ENCODE results near the gene CCDC27. TPM values are rescaled to one million over a fixed set of nuclear protein-coding genes. Genes with fewer than 3 reads are reported as not detected.

Gene CCDC27
- total RNA-seq: not detected in 2 replicates

GRCh38 chr1:3752400-3752945, at the start of gene CCDC27:
CCDC27 (plus strand) TSS chr1:3752450; CDS start chr1:3752482, 32 bp downstream.
- no peak within 1 kb of the TSS for H3K27ac Mint-ChIP-seq
- no peaks in the 10 kb centered on the region for H3K27me3 Mint-ChIP-seq
- intact Hi-C loops (cut with micrococcal nuclease): no loop called here
- H3K4me1 Mint-ChIP-seq: peaks cover 9% of the 10 kb centered on the region
- no peak for DNase-seq
- H3K4me3 Mint-ChIP-seq: no peak within 1 kb of the TSS
- H3K36me3 Mint-ChIP-seq (ENCODE audit: low read depth): no peaks in the 10 kb centered on the region
- H3K9me3 Mint-ChIP-seq: no peaks in the 10 kb centered on the region

DNA sequence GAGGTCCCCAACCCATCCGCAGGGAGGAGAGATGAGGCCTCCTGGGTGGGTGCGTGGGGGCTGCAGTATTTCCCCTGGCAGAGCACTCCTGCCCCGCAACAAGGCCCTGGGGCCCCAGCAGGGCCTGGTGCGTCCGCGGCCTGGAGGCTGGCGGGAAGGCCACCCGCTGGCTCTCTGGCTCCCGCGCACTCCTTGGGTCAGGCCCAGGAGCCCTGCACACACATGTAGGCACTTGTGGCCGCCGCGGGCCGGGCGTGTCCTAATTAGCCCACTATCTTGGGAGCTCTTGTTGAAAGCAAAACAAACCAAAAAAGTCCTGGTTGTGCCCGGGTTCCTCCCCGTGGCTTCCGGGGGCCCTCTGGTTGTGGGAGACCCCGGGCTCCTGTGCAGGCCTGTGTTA, 49.7 kb upstream of the CCDC27 start:
- Mint-ChIP-seq H3K27ac (no peak overlapping the region), H3K4me3 (no peak overlapping the region), H3K9me3 (no peaks in the 10 kb centered on the region), H3K4me1 (no peaks in the 10 kb centered on the region), H3K27me3 (no peaks in the 10 kb centered on the region), H3K36me3 (ENCODE audit: low read depth) (no peaks in the 10 kb centered on the region)
- intact Hi-C loops (cut with micrococcal nuclease): no loop called here
- DNase-seq: no peak

DNA sequence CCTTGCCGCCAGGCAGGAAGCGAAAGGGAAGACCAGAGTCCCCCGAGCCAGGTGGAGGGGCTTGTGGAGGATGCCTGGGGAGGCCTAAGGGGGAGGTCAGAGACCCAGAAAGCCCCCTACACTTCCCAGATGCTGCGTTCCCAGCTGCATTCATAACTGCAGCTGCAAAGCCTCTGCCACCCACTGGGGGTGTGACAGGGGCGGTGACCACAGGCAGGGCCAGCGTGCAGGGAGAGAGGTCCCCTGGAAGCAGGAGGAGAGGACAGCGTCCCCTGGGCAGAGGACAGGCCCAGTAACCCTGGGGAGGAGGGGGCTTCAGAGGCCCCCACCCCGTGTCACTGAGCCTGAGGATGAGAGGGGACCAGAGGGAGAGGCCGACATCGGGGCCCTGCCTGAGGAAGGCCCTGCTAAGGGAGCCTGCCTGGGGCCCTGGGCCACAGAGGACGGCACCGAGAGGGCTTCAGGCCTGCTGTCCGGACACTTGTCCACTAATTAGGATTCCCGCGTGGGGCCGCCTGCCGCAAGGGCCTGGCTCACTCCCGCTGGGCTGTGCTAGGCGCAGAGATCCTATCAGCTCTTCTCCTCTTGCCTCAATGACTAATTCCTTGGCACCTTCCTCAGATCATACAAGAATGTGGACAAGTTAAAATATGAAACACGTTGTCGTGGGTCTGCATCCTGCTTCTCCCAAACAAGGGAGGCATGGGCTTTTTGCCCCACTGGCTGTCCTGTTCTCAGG, 49.1 kb upstream of the CCDC27 start:
- no peaks in the 10 kb centered on the region for H3K27me3 Mint-ChIP-seq
- H3K36me3 Mint-ChIP-seq (ENCODE audit: low read depth): no peaks in the 10 kb centered on the region
- no peak overlapping the region for H3K27ac Mint-ChIP-seq
- intact Hi-C loops (cut with micrococcal nuclease): no loop called here
- H3K4me1 Mint-ChIP-seq: no peaks in the 10 kb centered on the region
- H3K9me3 Mint-ChIP-seq: no peaks in the 10 kb centered on the region
- H3K4me3 Mint-ChIP-seq: no peak overlapping the region
- DNase-seq: no peak

- intact Hi-C loops (cut with micrococcal nuclease): no loop called here
- H3K27me3 Mint-ChIP-seq: no peaks in the 10 kb centered on the region
- no peak overlapping the region for H3K27ac Mint-ChIP-seq
- DNase-seq: no peak
- H3K4me3 Mint-ChIP-seq: no peak overlapping the region
- no peaks in the 10 kb centered on the region for H3K4me1 Mint-ChIP-seq
- no peaks in the 10 kb centered on the region for H3K9me3 Mint-ChIP-seq
- no peaks in the 10 kb centered on the region for H3K36me3 Mint-ChIP-seq (ENCODE audit: low read depth)
Measured at GRCh38 chr1:3703786-3704371, 48.4 kb upstream of the CCDC27 start.

- no peaks in the 10 kb centered on the region for H3K27me3 Mint-ChIP-seq
- no peak for DNase-seq
- H3K27ac Mint-ChIP-seq: no peak overlapping the region
- no peaks in the 10 kb centered on the region for H3K36me3 Mint-ChIP-seq (ENCODE audit: low read depth)
- H3K9me3 Mint-ChIP-seq: no peaks in the 10 kb centered on the region
- intact Hi-C loops (cut with micrococcal nuclease): no loop called here
- H3K4me3 Mint-ChIP-seq: no peak overlapping the region
- no peaks in the 10 kb centered on the region for H3K4me1 Mint-ChIP-seq
Measured at GRCh38 chr1:3705341-3705950, 46.8 kb upstream of the CCDC27 start.

GRCh38 chr1:3706651-3707297, 45.5 kb upstream of the CCDC27 start:
- Mint-ChIP-seq H3K27ac (no peak overlapping the region), H3K9me3 (no peaks in the 10 kb centered on the region), H3K36me3 (ENCODE audit: low read depth) (no peaks in the 10 kb centered on the region), H3K4me3 (no peak overlapping the region), H3K27me3 (no peaks in the 10 kb centered on the region), H3K4me1 (no peaks in the 10 kb centered on the region)
- intact Hi-C loops (cut with micrococcal nuclease): no loop called here
- DNase-seq: no peak

DNA sequence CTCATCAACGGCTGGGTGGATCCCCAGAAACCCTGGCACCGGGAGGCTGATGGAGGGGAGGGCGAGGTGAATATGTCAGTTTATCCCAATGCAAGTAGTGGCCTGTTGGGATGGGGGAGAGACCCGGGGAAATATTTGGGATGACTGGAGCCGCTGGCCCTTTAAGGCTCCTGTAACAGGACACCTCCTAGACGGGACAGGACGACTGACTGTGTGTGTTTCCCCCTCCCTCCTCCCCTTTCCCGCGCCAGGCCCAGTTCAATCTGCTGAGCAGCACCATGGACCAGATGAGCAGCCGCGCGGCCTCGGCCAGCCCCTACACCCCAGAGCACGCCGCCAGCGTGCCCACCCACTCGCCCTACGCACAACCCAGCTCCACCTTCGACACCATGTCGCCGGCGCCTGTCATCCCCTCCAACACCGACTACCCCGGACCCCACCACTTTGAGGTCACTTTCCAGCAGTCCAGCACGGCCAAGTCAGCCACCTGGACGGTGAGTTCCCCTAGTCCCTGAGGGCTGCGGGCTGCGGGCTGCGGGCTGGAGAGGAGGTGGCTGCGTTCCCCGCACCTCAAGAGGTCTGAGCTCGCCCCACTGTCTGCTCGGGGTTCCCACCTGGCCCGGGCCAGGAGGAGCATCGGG, 44.8 kb upstream of the CCDC27 start:
- Mint-ChIP-seq H3K36me3 (ENCODE audit: low read depth) (no peaks in the 10 kb centered on the region), H3K27ac (no peak overlapping the region)

GRCh38 chr1:3707939-3708328, 44.3 kb upstream of the CCDC27 start:
- H3K4me3 Mint-ChIP-seq: no peak overlapping the region

More for the DNA sequence above, 44.8 kb upstream of the CCDC27 start:
- H3K27me3 Mint-ChIP-seq: no peaks in the 10 kb centered on the region
- no peaks in the 10 kb centered on the region for H3K4me1 Mint-ChIP-seq
- no peaks in the 10 kb centered on the region for H3K9me3 Mint-ChIP-seq
- intact Hi-C loops (cut with micrococcal nuclease): no loop called here
- DNase-seq: no peak
- H3K4me3 Mint-ChIP-seq: no peak overlapping the region

DNA sequence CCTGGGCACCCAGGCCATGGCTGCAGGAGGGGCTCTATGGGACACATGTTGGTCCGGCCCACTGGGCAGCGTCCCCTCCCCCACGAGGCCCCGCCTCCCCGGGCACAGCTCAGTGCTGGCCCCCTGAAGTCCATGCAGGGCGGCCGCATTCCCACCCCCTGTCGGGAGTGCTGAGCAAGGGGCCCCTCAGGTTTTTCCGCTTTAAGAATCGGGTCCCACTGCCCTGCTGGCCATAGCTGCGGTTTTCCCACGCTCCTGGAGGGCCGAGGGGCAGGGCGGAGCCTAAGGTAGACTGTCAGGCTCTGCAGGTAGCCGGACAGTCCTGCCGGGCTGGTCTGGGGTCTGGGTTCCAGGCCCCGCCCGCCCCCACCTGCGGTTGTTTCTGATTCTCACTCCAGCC, 43.5 kb upstream of the CCDC27 start:
- H3K4me3 Mint-ChIP-seq: no peak overlapping the region
- intact Hi-C loops (cut with micrococcal nuclease): no loop called here
- H3K9me3 Mint-ChIP-seq: no peaks in the 10 kb centered on the region
- H3K36me3 Mint-ChIP-seq (ENCODE audit: low read depth): no peaks in the 10 kb centered on the region
- no peak for DNase-seq
- no peak overlapping the region for H3K27ac Mint-ChIP-seq
- H3K4me1 Mint-ChIP-seq: no peaks in the 10 kb centered on the region
- no peaks in the 10 kb centered on the region for H3K27me3 Mint-ChIP-seq

More at GRCh38 chr1:3707939-3708328, 44.3 kb upstream of the CCDC27 start:
- no peaks in the 10 kb centered on the region for H3K36me3 Mint-ChIP-seq (ENCODE audit: low read depth)
- H3K27ac Mint-ChIP-seq: no peak overlapping the region
- H3K27me3 Mint-ChIP-seq: no peaks in the 10 kb centered on the region
- no peaks in the 10 kb centered on the region for H3K9me3 Mint-ChIP-seq
- no peak for DNase-seq
- intact Hi-C loops (cut with micrococcal nuclease): no loop called here
- H3K4me1 Mint-ChIP-seq: no peaks in the 10 kb centered on the region

DNA sequence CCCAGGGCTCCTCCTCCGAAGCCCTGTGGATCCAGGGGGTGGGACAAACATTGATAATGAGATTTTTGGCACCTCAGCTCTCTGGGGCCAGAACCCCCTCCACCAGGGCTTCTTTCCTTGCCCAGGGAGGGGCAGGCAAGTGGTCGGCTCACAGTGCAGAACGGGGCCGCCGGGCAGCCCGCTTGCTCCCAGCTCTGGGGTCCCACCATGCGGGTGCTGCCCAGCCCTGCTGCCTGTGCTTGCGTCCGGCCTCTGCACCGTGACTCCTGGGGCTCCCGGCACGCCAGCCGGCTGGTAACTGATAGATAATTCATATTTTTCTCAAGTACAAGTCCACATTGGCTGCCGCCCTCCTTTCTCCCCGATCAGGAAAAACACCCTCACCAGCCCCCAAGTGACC, 42.0 kb upstream of the CCDC27 start:
- Mint-ChIP-seq H3K4me1 (no peaks in the 10 kb centered on the region), H3K4me3 (no peak overlapping the region), H3K27ac (no peak overlapping the region), H3K9me3 (no peaks in the 10 kb centered on the region), H3K27me3 (no peaks in the 10 kb centered on the region), H3K36me3 (ENCODE audit: low read depth) (no peaks in the 10 kb centered on the region)
- no peak for DNase-seq
- intact Hi-C loops (cut with micrococcal nuclease): no loop called here

DNA sequence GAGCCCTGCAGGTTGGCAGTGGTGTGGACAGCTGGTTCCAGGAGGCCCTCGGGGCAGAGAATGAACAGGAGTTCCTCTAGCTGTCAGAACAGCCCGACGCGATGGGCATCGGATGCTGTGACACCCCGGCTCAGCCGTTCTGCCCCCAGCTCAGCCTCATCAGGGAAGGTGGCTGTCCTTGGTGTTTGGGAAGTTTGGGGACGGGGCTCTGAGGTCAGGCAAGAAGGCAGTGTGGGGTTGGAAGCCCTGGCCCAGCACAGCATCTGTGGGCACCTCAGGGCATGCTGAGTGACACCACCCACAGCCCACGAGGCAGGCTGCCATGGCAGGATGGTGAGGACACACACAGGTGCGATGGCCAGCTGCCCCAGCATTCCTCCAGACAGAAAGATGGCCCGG, 40.9 kb upstream of the CCDC27 start:
- Mint-ChIP-seq H3K27ac (no peak overlapping the region), H3K36me3 (ENCODE audit: low read depth) (no peaks in the 10 kb centered on the region), H3K9me3 (no peaks in the 10 kb centered on the region), H3K4me1 (no peaks in the 10 kb centered on the region), H3K27me3 (no peaks in the 10 kb centered on the region), H3K4me3 (no peak overlapping the region)
- intact Hi-C loops (cut with micrococcal nuclease): no loop called here
- no peak for DNase-seq

GRCh38 chr1:3711780-3712451, 40.3 kb upstream of the CCDC27 start:
- no peak overlapping the region for H3K27ac Mint-ChIP-seq
- H3K27me3 Mint-ChIP-seq: no peaks in the 10 kb centered on the region
- no peak for DNase-seq
- no peaks in the 10 kb centered on the region for H3K4me1 Mint-ChIP-seq
- intact Hi-C loops (cut with micrococcal nuclease): no loop called here
- H3K9me3 Mint-ChIP-seq: no peaks in the 10 kb centered on the region
- no peak overlapping the region for H3K4me3 Mint-ChIP-seq
- H3K36me3 Mint-ChIP-seq (ENCODE audit: low read depth): no peaks in the 10 kb centered on the region
